PC-3 (cell line): ENCODE data around the gene GRIN3B. TPM values are rescaled to one million over a fixed set of nuclear protein-coding genes. Genes with fewer than 3 reads are reported as not detected.

ENCODE experiments used
- ATAC-seq: fragments of 200-7000 bp; cut with Tn5 transposase; 2 replicates; pipeline ENCODE4 v1.9.1; 2020; ENCODE audit warnings: mild to moderate bottlenecking, moderate library complexity
- BruUV-seq: library from RNA; stranded (reverse); fragments of 400-500 nt; replicated peaks from 2 replicates; lab custom pipeline; 2021; lab: Mats Ljungman, UMichigan
- CTCF ChIA-PET: fragments of 300-600 bp; sonication (Branson Sonifier 250); formaldehyde crosslinking; loops from one replicate; lab custom pipeline; 2022; ENCODE audit warnings: antibody characterized with exemption; lab: Charles Lee
- POLR2A ChIA-PET: fragments of 300-600 bp; sonication (Branson Sonifier 250); formaldehyde crosslinking; loops from one replicate; lab custom pipeline; 2022; ENCODE audit warnings: antibody characterized with exemption; ENCODE audit not compliant: unreplicated experiment; lab: Charles Lee
- DNase-seq: peaks from one replicate; pipeline ENCODE4 v3.0.0-alpha.2; 2015
- H2AFZ ChIP-seq: fragments of 300-600 bp; sonication (generic); 2 replicates; pipeline ENCODE4 v1.6.0; 2016; ENCODE audit warnings: antibody characterized with exemption, low read length
- H3F3A ChIP-seq: fragments of 300-600 bp; sonication (generic); one replicate; pipeline ENCODE4 v1.6.0; 2017; ENCODE audit warnings: antibody characterized with exemption, low read length, control low read depth, mild to moderate bottlenecking; ENCODE audit not compliant: unreplicated experiment
- H3K27ac ChIP-seq: fragments of 300-600 bp; sonication (generic); 2 replicates; pipeline ENCODE4 v1.5.1; 2016; ENCODE audit warnings: mild to moderate bottlenecking, low read length
- H3K27me3 ChIP-seq: fragments of 300-600 bp; sonication (generic); 2 replicates; pipeline ENCODE4 v1.6.1; 2016; ENCODE audit warnings: low read length, mixed read lengths
- H3K36me3 ChIP-seq: fragments of 300-600 bp; sonication (generic); 2 replicates; pipeline ENCODE4 v1.6.1; 2016; ENCODE audit warnings: low read depth, mixed run types, low read length, mixed read lengths
- H3K4me1 ChIP-seq: fragments of 300-600 bp; sonication (generic); 2 replicates; pipeline ENCODE4 v1.5.1; 2016; ENCODE audit warnings: low read length; ENCODE audit not compliant: insufficient read depth
- H3K4me2 ChIP-seq: fragments of 300-600 bp; sonication (generic); 2 replicates; pipeline ENCODE4 v1.6.0; 2016; ENCODE audit warnings: low read length
- H3K4me3 ChIP-seq: fragments of 300-600 bp; sonication (generic); 2 replicates; pipeline ENCODE4 v1.5.1; 2016; ENCODE audit warnings: mild to moderate bottlenecking, low read length, mixed read lengths
- H3K79me2 ChIP-seq: fragments of 300-600 bp; sonication (generic); 2 replicates; pipeline ENCODE4 v1.6.1; 2017; ENCODE audit warnings: low read length, mixed read lengths
- H3K9ac ChIP-seq: fragments of 300-600 bp; sonication (generic); 2 replicates; pipeline ENCODE4 v1.6.0; 2016; ENCODE audit warnings: mild to moderate bottlenecking, low read length
- H3K9me2 ChIP-seq: fragments of 300-600 bp; sonication (generic); replicated peaks from 2 replicates; pipeline ENCODE4 v1.6.1; 2016; ENCODE audit warnings: mixed run types, low read length, mixed read lengths
- H3K9me3 ChIP-seq: fragments of 300-600 bp; sonication (generic); 2 replicates; pipeline ENCODE4 v1.6.1; 2016; ENCODE audit warnings: low read length, mixed read lengths
- H4K20me1 ChIP-seq: fragments of 300-600 bp; sonication (generic); 2 replicates; pipeline ENCODE4 v1.6.1; 2016; ENCODE audit warnings: low read length, mixed read lengths
- CTCF ChIP-seq: fragments of 300-600 bp; sonication (generic); conservative IDR thresholded peaks from 2 replicates; pipeline ENCODE4 v1.5.1; 2017; ENCODE audit warnings: antibody characterized with exemption, low read depth, mild to moderate bottlenecking, low read length
- EZH2 ChIP-seq: fragments of 300-600 bp; sonication (generic); IDR thresholded peaks from one replicate; pipeline ENCODE4 v1.6.1; 2017; ENCODE audit warnings: antibody characterized with exemption, mild to moderate bottlenecking, low read length; ENCODE audit not compliant: unreplicated experiment
- EZH2phosphoT487 ChIP-seq: fragments of 300-600 bp; sonication (generic); IDR thresholded peaks from 2 replicates; pipeline ENCODE4 v1.6.1; 2018; ENCODE audit warnings: mild to moderate bottlenecking, antibody characterized with exemption, low read length, borderline replicate concordance
- intact Hi-C: fragments of 100-400 bp; cut with micrococcal nuclease; formaldehyde crosslinking; loops from 2 replicates; pipeline ENCODE4 v1.9.0; 2023
- total RNA-seq: library from RNA; depleted of rRNA; stranded (reverse); fragments of >200 nt; gene quantifications from 2 replicates; pipeline ENCODE4 v1.2.3, GENCODE V29; 2014

The GRIN3B gene
- total RNA-seq, 1 experiment from 2014 or later, result 0.69 TPM

- no peaks in the 10 kb centered on the region for H3F3A ChIP-seq
- CTCF ChIA-PET, result no interaction called here
- DNase-seq, result no peak
- H2AFZ ChIP-seq, result no peak overlapping the region
- no TSS peak for BruUV-seq
- no peak overlapping the region for H3K27ac ChIP-seq
- POLR2A ChIA-PET, result no interaction called here
- H3K9ac ChIP-seq, result no peak overlapping the region
- peaks cover 9% of the 10 kb centered on the region for H4K20me1 ChIP-seq
- TF ChIP-seq EZH2 (no peak), CTCF (no peak), EZH2phosphoT487 (no peak)
- no peaks in the 10 kb centered on the region for H3K4me1 ChIP-seq
- H3K27me3 ChIP-seq, result no peaks in the 10 kb centered on the region
- H3K9me2 ChIP-seq, result no peaks in the 10 kb centered on the region
- H3K36me3 ChIP-seq, result no peaks in the 10 kb centered on the region
- H3K9me3 ChIP-seq, result no peaks in the 10 kb centered on the region
- H3K79me2 ChIP-seq, result peaks cover 18% of the 10 kb centered on the region
- H3K4me2 ChIP-seq, result no peak overlapping the region
- ATAC-seq, result no peak
- intact Hi-C loops, result no loop called here
- no peak overlapping the region for H3K4me3 ChIP-seq
Measured at GRCh38 chr19:1010586-1011510, 10.6 kb downstream of the GRIN3B start.

- no TSS peak for BruUV-seq
- no peak for TF ChIP-seq EZH2
- TF ChIP-seq CTCF, result no peak
- TF ChIP-seq EZH2phosphoT487, result no peak
- Histone ChIP-seq H3K4me1 (peaks cover 5% of the 10 kb centered on the region), H4K20me1 (peaks cover 18% of the 10 kb centered on the region), H3K27me3 (no peaks in the 10 kb centered on the region), H2AFZ (no peak overlapping the region), H3F3A (no peaks in the 10 kb centered on the region), H3K79me2 (peaks cover 28% of the 10 kb centered on the region), H3K9me3 (no peaks in the 10 kb centered on the region), H3K9ac (no peak overlapping the region), H3K36me3 (no peaks in the 10 kb centered on the region), H3K9me2 (no peaks in the 10 kb centered on the region), H3K4me3 (no peak overlapping the region), H3K4me2 (no peak overlapping the region), H3K27ac (no peak overlapping the region)
- DNase-seq, result no peak
- POLR2A ChIA-PET, result no interaction called here
- CTCF ChIA-PET, result no interaction called here
- intact Hi-C loops, result no loop called here
- ATAC-seq, result no peak
Measured at GRCh38 chr19:1011831-1012333, 11.7 kb downstream of the GRIN3B start.

GRCh38 chr19:1012334-1012733, 12.1 kb downstream of the GRIN3B start:
- CTCF ChIA-PET, result no interaction called here
- Histone ChIP-seq H3K79me2 (peaks cover 33% of the 10 kb centered on the region), H3K4me1 (peaks cover 10% of the 10 kb centered on the region), H3K4me2 (no peak overlapping the region), H3K9me3 (no peaks in the 10 kb centered on the region), H3K27me3 (no peaks in the 10 kb centered on the region), H3K9me2 (no peaks in the 10 kb centered on the region), H3F3A (no peaks in the 10 kb centered on the region), H3K27ac (no peak overlapping the region), H3K9ac (no peak overlapping the region), H2AFZ (no peak overlapping the region), H3K4me3 (no peak overlapping the region), H3K36me3 (no peaks in the 10 kb centered on the region), H4K20me1 (peaks cover 23% of the 10 kb centered on the region)
- POLR2A ChIA-PET, result interaction anchor here (0.5 kb wide), 1 partner anchor 9 kb away, joined by 3 read pairs; no protein-coding TSS in a partner anchor
- TF ChIP-seq EZH2, result no peak
- no peak for TF ChIP-seq EZH2phosphoT487
- TF ChIP-seq CTCF, result no peak
- DNase-seq, result no peak
- intact Hi-C loops, result no loop called here
- BruUV-seq, result no TSS peak
- ATAC-seq, result no peak
